ENCODE data around the gene SFTPA1. TPM values are rescaled to one million over a fixed set of nuclear protein-coding genes. Genes with fewer than 3 reads are reported as not detected.

SFTPA1 gene
- polyA plus RNA-seq, 1 of the 3 experiments (the other 2 are of a cell fraction), result not detected

DNA sequence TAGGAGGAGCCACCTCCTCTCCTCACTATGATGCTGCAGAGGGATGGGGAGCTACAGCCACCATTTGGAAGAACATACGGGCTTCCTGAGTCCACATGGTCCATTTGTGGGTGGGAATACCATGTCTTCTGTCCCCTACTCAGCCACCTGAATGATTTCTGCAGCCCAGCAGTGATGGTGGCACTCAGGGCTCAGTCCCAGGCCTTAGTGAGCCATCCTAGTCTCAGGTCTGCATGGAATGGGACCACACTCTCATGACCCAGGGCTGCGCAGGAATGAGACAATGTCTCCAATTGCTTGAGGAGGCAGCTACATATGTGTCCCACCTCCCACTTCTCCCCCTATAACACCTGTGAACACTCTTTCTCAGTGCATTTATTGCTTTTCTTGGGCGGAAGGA is 4.8 kb downstream of the SFTPA1 start:
- no peak overlapping the region for H3K4me2 ChIP-seq
- H3K27me3 ChIP-seq (ENCODE audit: insufficient read depth), result peaks cover 4% of the 10 kb centered on the region; the same call in 1 of the 2 replicates
- H3K4me3 ChIP-seq (ENCODE audit: low read depth in 2 of 2, low read length in 1 of 2), result no peak overlapping the region
- TF ChIP-seq RFX5 (IDR thresholded peaks at IDR 0.05; ENCODE audit: low read length), result no peak
- TF ChIP-seq, protein P1, sequence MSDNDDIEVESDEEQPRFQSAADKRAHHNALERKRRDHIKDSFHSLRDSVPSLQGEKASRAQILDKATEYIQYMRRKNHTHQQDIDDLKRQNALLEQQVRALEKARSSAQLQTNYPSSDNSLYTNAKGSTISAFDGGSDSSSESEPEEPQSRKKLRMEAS (IDR thresholded peaks at IDR 0.05; ENCODE audit: low read depth), result no peak
- no peak for TF ChIP-seq RCOR1 (IDR thresholded peaks at IDR 0.05; ENCODE audit: low read length)
- no peak for TF ChIP-seq YY1 (IDR thresholded peaks at IDR 0.05; ENCODE audit: low read depth)
- TF ChIP-seq FOSL2 (IDR thresholded peaks at IDR 0.05; ENCODE audit: borderline replicate concordance, low read depth), result no peak
- TF ChIP-seq CHD2 (IDR thresholded peaks at IDR 0.05; ENCODE audit: low read length, partially characterized antibody), result no peak
- TF ChIP-seq, protein P2, sequence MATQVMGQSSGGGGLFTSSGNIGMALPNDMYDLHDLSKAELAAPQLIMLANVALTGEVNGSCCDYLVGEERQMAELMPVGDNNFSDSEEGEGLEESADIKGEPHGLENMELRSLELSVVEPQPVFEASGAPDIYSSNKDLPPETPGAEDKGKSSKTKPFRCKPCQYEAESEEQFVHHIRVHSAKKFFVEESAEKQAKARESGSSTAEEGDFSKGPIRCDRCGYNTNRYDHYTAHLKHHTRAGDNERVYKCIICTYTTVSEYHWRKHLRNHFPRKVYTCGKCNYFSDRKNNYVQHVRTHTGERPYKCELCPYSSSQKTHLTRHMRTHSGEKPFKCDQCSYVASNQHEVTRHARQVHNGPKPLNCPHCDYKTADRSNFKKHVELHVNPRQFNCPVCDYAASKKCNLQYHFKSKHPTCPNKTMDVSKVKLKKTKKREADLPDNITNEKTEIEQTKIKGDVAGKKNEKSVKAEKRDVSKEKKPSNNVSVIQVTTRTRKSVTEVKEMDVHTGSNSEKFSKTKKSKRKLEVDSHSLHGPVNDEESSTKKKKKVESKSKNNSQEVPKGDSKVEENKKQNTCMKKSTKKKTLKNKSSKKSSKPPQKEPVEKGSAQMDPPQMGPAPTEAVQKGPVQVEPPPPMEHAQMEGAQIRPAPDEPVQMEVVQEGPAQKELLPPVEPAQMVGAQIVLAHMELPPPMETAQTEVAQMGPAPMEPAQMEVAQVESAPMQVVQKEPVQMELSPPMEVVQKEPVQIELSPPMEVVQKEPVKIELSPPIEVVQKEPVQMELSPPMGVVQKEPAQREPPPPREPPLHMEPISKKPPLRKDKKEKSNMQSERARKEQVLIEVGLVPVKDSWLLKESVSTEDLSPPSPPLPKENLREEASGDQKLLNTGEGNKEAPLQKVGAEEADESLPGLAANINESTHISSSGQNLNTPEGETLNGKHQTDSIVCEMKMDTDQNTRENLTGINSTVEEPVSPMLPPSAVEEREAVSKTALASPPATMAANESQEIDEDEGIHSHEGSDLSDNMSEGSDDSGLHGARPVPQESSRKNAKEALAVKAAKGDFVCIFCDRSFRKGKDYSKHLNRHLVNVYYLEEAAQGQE (IDR thresholded peaks at IDR 0.05; ENCODE audit: low read depth, low read length), result no peak
- TF ChIP-seq TAF1 (IDR thresholded peaks at IDR 0.05; ENCODE audit: borderline replicate concordance, low read depth, low read length), result no peak
- TF ChIP-seq, protein P3, sequence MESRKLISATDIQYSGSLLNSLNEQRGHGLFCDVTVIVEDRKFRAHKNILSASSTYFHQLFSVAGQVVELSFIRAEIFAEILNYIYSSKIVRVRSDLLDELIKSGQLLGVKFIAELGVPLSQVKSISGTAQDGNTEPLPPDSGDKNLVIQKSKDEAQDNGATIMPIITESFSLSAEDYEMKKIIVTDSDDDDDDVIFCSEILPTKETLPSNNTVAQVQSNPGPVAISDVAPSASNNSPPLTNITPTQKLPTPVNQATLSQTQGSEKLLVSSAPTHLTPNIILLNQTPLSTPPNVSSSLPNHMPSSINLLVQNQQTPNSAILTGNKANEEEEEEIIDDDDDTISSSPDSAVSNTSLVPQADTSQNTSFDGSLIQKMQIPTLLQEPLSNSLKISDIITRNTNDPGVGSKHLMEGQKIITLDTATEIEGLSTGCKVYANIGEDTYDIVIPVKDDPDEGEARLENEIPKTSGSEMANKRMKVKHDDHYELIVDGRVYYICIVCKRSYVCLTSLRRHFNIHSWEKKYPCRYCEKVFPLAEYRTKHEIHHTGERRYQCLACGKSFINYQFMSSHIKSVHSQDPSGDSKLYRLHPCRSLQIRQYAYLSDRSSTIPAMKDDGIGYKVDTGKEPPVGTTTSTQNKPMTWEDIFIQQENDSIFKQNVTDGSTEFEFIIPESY (IDR thresholded peaks at IDR 0.05; ENCODE audit: borderline replicate concordance, low read depth), result no peak
- no peak for TF ChIP-seq TCF12 (IDR thresholded peaks at IDR 0.05)
- TF ChIP-seq EP300 (IDR thresholded peaks at IDR 0.05; ENCODE audit: borderline replicate concordance in 1 of 2, low read depth in 1 of 2, low read length in 1 of 2), result no peak
- TF ChIP-seq, protein P4, sequence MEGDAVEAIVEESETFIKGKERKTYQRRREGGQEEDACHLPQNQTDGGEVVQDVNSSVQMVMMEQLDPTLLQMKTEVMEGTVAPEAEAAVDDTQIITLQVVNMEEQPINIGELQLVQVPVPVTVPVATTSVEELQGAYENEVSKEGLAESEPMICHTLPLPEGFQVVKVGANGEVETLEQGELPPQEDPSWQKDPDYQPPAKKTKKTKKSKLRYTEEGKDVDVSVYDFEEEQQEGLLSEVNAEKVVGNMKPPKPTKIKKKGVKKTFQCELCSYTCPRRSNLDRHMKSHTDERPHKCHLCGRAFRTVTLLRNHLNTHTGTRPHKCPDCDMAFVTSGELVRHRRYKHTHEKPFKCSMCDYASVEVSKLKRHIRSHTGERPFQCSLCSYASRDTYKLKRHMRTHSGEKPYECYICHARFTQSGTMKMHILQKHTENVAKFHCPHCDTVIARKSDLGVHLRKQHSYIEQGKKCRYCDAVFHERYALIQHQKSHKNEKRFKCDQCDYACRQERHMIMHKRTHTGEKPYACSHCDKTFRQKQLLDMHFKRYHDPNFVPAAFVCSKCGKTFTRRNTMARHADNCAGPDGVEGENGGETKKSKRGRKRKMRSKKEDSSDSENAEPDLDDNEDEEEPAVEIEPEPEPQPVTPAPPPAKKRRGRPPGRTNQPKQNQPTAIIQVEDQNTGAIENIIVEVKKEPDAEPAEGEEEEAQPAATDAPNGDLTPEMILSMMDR (IDR thresholded peaks at IDR 0.05), result no peak
- no peak for TF ChIP-seq POLR2AphosphoS5 (IDR thresholded peaks at IDR 0.05; ENCODE audit: low read depth, low read length)
- TF ChIP-seq ELF1 (IDR thresholded peaks at IDR 0.05), result no peak
- no peaks in the 10 kb centered on the region for H3K79me2 ChIP-seq (ENCODE audit: insufficient read depth)
- no peaks in the 10 kb centered on the region for H3K9me2 ChIP-seq
- no peaks in the 10 kb centered on the region for H3K4me1 ChIP-seq (ENCODE audit: control insufficient read depth in 1 of 2, insufficient read depth in 2 of 2, low read depth in 1 of 2, low read length in 1 of 2)
- no peak for DNase-seq
- WGBS (ENCODE audit: low lambda C conversion rate), result 29% methylated on average over 2 of the region's 3 CpGs
- no peak overlapping the region for H2AFZ ChIP-seq (ENCODE audit: low read depth)
- H3K9me3 ChIP-seq, result no peaks in the 10 kb centered on the region
- H3K9ac ChIP-seq, result no peak overlapping the region
- H3F3A ChIP-seq (replicated peaks; ENCODE audit: insufficient read depth), result no peaks in the 10 kb centered on the region
- CTCF ChIA-PET, result no interaction called here
- H3K27ac ChIP-seq (ENCODE audit: low read depth in 2 of 2, low read length in 1 of 2), result no peak overlapping the region
- no peaks in the 10 kb centered on the region for H4K20me1 ChIP-seq (ENCODE audit: insufficient read depth)
- H3K36me3 ChIP-seq (replicated peaks in 1 of 2; ENCODE audit: control insufficient read depth in 1 of 2, insufficient read depth in 2 of 2, low read length in 1 of 2), result no peaks in the 10 kb centered on the region
- POLR2A ChIA-PET, result no interaction called here

Data from SK-N-SH (cell line).